Mucosa of stomach (tissue), 1 donor: ENCODE data around the gene PRMT1.
A peak's percentile ranks its signal among the peaks of the same experiment; 100 is the strongest.
"Not testable (repeated sequence)": the region's sequence is repeated elsewhere in the genome, so short reads cannot be mapped to it uniquely, and the experiment has no call there.

Source experiments
- H3K27me3 ChIP-seq: one replicate; pipeline ENCODE4 v1.7.0; 2013; ENCODE audit warnings: mild to moderate bottlenecking, low read length; ENCODE audit not compliant: control insufficient read depth, insufficient read depth
- H3K36me3 ChIP-seq: one replicate; pipeline ENCODE4 v1.7.0; 2013; ENCODE audit warnings: low read length; ENCODE audit not compliant: control insufficient read depth, insufficient read depth
- H3K4me1 ChIP-seq: one replicate; pipeline ENCODE4 v1.7.0; 2013; ENCODE audit warnings: mild to moderate bottlenecking, low read length; ENCODE audit not compliant: control insufficient read depth, insufficient read depth
- H3K4me3 ChIP-seq: one replicate; pipeline ENCODE4 v1.7.0; 2013; ENCODE audit warnings: low read length
- H3K9ac ChIP-seq: one replicate; pipeline ENCODE4 v1.7.0; 2013; ENCODE audit warnings: mild to moderate bottlenecking, low read length, moderate library complexity
- H3K9me3 ChIP-seq: one replicate; pipeline ENCODE4 v1.7.0; 2013; ENCODE audit warnings: mild to moderate bottlenecking, low read length, moderate library complexity; ENCODE audit not compliant: control insufficient read depth
- donor health status: Pancreatic carcinoma.

PRMT1 gene

GRCh38 chr19:49677231-49677900 lies at the start of gene PRMT1:
PRMT1 (plus strand) TSS chr19:49677271; CDS start chr19:49677281, 10 bp downstream.
- no peaks in the 10 kb centered on the region for H3K27me3 ChIP-seq
- H3K9me3 ChIP-seq = no peaks in the 10 kb centered on the region
- peak within 1 kb of the TSS; percentile 78 for H3K9ac ChIP-seq
- H3K4me3 ChIP-seq = peak within 1 kb of the TSS; percentile 58
- peaks cover 7% of the 10 kb centered on the region for H3K36me3 ChIP-seq
- H3K4me1 ChIP-seq = peaks cover 13% of the 10 kb centered on the region

GRCh38 chr19:49629659-49630058 lies 47.4 kb upstream of the PRMT1 start:
- Histone ChIP-seq H3K36me3 (no peaks in the 10 kb centered on the region), H3K9ac (no peak overlapping the region), H3K27me3 (no peaks in the 10 kb centered on the region), H3K9me3 (no peaks in the 10 kb centered on the region), H3K4me3 (no peak overlapping the region), H3K4me1 (peaks cover 7% of the 10 kb centered on the region)

GRCh38 chr19:49631014-49631588 lies 46.0 kb upstream of the PRMT1 start:
- no peak overlapping the region for H3K4me3 ChIP-seq
- no peaks in the 10 kb centered on the region for H3K9me3 ChIP-seq
- H3K4me1 ChIP-seq = peaks cover 11% of the 10 kb centered on the region
- no peak overlapping the region for H3K9ac ChIP-seq
- H3K36me3 ChIP-seq = no peaks in the 10 kb centered on the region
- H3K27me3 ChIP-seq = no peaks in the 10 kb centered on the region

- H3K4me3 ChIP-seq = no peak overlapping the region
- no peaks in the 10 kb centered on the region for H3K36me3 ChIP-seq
- peaks cover 11% of the 10 kb centered on the region for H3K4me1 ChIP-seq
- H3K9me3 ChIP-seq = no peaks in the 10 kb centered on the region
- H3K27me3 ChIP-seq = no peaks in the 10 kb centered on the region
- no peak overlapping the region for H3K9ac ChIP-seq
Observed at GRCh38 chr19:49631610-49632192, 45.4 kb upstream of the PRMT1 start.

- Histone ChIP-seq H3K9me3 (no peaks in the 10 kb centered on the region), H3K4me1 (peaks cover 13% of the 10 kb centered on the region), H3K4me3 (no peak overlapping the region), H3K9ac (no peak overlapping the region), H3K36me3 (no peaks in the 10 kb centered on the region), H3K27me3 (no peaks in the 10 kb centered on the region)
Observed at GRCh38 chr19:49632576-49632975, 44.5 kb upstream of the PRMT1 start.

- not testable (repeated sequence) for H3K4me3 ChIP-seq, H3K9ac ChIP-seq, H3K9me3 ChIP-seq, H3K27me3 ChIP-seq, H3K36me3 ChIP-seq
- peaks cover 17% of the 10 kb centered on the region for H3K4me1 ChIP-seq
Observed at GRCh38 chr19:49633273-49633672, 43.8 kb upstream of the PRMT1 start.

GRCh38 chr19:49635530-49636232 lies 41.4 kb upstream of the PRMT1 start:
- Histone ChIP-seq H3K4me1 (peaks cover 31% of the 10 kb centered on the region), H3K4me3 (no peak overlapping the region), H3K36me3 (no peaks in the 10 kb centered on the region), H3K9ac (no peak overlapping the region), H3K9me3 (no peaks in the 10 kb centered on the region), H3K27me3 (no peaks in the 10 kb centered on the region)

GRCh38 chr19:49636233-49636932 lies 40.7 kb upstream of the PRMT1 start:
- Histone ChIP-seq H3K9ac (no peak overlapping the region), H3K4me3 (no peak overlapping the region), H3K36me3 (no peaks in the 10 kb centered on the region), H3K4me1 (peaks cover 25% of the 10 kb centered on the region), H3K27me3 (no peaks in the 10 kb centered on the region), H3K9me3 (no peaks in the 10 kb centered on the region)

GRCh38 chr19:49637821-49638738 lies 39.0 kb upstream of the PRMT1 start:
- Histone ChIP-seq H3K9me3 (no peaks in the 10 kb centered on the region), H3K4me1 (peaks cover 30% of the 10 kb centered on the region), H3K4me3 (peak overlapping the region; percentile 28), H3K9ac (peak overlapping the region; percentile 79), H3K27me3 (no peaks in the 10 kb centered on the region), H3K36me3 (no peaks in the 10 kb centered on the region)

- no peaks in the 10 kb centered on the region for H3K36me3 ChIP-seq
- peak overlapping the region; percentile 86 for H3K4me3 ChIP-seq
- peaks cover 37% of the 10 kb centered on the region for H3K4me1 ChIP-seq
- H3K27me3 ChIP-seq = no peaks in the 10 kb centered on the region
- H3K9me3 ChIP-seq = no peaks in the 10 kb centered on the region
- peak overlapping the region; percentile 79 for H3K9ac ChIP-seq
Observed at GRCh38 chr19:49639401-49640112, 37.5 kb upstream of the PRMT1 start.
